Subcutaneous adipose tissue (tissue), 4 donors: ENCODE measurements around the gene SLC22A17. TPM values are rescaled to one million over a fixed set of nuclear protein-coding genes. Genes with fewer than 3 reads are reported as not detected.

Experiments used
- total RNA-seq, 4 donors: library from RNA; depleted of rRNA; stranded (reverse); fragments of >200 nt; gene quantifications; one replicate each; pipeline ENCODE4 v1.1.0, GENCODE V29; 2016
- TF ChIP-seq, protein P1 (sequence below): fragments of 450-650 bp; IDR thresholded peaks from one replicate; pipeline ENCODE4 v1.5.1; 2016; ENCODE audit warnings: low read depth, mild to moderate bottlenecking, control low read depth, antibody characterized with exemption, moderate library complexity

SLC22A17 gene
- total RNA-seq, 4 donors from 2014 or later: 1.8 to 5.5 (median 4.2) TPM

DNA sequence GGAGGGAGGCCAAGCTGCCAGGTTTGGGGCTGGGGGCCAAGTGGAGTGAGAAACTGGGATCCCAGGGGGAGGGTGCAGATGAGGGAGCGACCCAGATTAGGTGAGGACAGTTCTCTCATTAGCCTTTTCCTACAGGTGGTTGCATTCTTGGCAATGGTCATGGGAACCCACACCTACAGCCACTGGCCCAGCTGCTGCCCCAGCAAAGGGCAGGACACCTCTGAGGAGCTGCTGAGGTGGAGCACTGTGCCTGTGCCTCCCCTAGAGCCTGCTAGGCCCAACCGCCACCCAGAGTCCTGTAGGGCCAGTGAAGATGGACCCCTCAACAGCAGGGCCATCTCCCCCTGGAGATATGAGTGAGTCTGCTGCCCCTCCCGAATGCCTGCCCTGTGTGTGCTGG, 20.4 kb upstream of the SLC22A17 start:
- TF ChIP-seq, protein P1, sequence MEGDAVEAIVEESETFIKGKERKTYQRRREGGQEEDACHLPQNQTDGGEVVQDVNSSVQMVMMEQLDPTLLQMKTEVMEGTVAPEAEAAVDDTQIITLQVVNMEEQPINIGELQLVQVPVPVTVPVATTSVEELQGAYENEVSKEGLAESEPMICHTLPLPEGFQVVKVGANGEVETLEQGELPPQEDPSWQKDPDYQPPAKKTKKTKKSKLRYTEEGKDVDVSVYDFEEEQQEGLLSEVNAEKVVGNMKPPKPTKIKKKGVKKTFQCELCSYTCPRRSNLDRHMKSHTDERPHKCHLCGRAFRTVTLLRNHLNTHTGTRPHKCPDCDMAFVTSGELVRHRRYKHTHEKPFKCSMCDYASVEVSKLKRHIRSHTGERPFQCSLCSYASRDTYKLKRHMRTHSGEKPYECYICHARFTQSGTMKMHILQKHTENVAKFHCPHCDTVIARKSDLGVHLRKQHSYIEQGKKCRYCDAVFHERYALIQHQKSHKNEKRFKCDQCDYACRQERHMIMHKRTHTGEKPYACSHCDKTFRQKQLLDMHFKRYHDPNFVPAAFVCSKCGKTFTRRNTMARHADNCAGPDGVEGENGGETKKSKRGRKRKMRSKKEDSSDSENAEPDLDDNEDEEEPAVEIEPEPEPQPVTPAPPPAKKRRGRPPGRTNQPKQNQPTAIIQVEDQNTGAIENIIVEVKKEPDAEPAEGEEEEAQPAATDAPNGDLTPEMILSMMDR: no peak

DNA sequence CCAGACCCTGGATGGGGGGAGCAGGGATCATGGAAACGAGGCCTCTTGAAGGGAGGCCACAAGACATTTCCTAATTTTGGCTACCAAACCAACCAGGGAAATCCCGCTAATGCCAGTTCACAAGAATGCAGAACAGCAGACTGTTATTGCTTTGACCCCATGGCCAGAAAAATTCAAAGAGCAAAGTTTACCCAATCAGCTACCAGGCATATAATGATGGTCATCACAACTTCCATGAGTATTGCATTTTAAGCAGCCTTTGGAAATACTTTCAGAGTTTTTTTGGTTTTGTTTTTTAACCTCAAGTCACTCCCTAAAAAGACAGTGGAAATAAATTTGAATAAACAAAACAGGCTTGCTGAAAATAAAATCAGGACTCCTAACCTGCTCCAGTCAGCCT, 19.8 kb upstream of the SLC22A17 start, which contains the start of gene IL25:
Gene IL25 (plus strand): TSS at position 301 of the 400 bp plus-strand sequence.
- TF ChIP-seq, protein P1: no peak

DNA sequence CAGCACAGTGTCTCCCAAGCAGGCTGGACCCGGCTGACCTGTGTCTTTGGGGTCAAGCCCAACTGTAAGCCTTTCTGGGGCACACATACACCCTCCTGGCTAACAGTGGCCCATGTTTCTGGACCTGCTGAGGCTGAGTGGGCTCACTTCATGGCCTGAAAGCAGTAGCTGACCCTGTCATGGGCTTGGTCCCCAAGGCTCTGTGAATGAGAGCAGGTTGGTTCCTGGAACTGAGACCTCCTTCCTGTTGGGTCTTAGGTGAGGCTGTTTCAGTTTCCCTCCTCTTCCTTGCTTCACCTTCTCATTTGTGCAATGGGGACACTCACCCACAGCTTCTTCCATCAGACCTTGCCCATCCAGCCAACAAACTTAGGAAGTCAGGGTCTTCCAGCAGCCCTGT, 19.2 kb upstream of the SLC22A17 start:
- TF ChIP-seq, protein P1: no peak

DNA sequence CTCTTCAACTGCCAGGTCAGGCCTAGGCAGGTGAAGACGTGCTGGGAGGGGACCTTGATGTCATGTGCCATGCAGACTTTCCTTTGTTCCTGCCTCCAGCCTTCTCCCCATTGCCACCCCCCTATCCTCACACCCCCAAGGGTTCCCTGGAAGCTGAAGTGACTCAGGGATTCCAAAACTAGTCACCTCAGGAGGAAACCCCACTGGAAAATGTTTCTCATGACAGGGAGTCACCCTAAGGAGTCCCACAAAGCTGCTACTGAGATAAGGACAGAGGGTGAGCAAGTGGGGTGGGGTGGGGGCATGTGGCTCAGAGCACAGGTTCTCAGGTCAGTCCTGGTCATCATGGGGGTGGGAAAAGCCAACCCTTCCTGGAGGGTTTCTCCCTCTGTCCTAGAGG, 17.5 kb upstream of the SLC22A17 start:
- TF ChIP-seq, protein P1: no peak

DNA sequence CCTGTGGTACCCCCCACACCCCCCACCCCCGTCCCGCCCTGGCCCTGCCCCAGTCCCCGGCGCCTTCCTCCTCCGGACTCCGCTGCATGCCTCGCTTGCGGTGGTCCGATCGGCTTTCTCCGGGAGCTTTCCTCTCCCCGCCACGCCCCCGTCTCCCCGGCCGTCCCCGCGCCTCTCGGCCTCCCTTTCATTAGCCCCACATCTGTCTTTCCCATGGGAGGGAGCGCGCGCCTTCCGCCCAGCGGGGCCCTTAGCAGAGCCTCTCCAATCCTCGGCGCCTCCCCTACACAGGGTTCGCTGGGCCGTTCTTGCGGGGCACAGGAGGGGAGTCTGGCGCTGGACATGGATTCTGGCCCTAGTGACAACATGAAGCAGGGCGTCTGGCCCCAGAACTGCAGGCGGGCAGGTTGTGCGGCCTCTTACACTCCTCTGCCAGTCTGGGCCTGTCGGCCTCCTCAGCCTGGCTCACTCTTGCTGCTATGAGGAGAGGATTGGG, 13.8 kb upstream of the SLC22A17 start:
- TF ChIP-seq, protein P1: no peak

DNA sequence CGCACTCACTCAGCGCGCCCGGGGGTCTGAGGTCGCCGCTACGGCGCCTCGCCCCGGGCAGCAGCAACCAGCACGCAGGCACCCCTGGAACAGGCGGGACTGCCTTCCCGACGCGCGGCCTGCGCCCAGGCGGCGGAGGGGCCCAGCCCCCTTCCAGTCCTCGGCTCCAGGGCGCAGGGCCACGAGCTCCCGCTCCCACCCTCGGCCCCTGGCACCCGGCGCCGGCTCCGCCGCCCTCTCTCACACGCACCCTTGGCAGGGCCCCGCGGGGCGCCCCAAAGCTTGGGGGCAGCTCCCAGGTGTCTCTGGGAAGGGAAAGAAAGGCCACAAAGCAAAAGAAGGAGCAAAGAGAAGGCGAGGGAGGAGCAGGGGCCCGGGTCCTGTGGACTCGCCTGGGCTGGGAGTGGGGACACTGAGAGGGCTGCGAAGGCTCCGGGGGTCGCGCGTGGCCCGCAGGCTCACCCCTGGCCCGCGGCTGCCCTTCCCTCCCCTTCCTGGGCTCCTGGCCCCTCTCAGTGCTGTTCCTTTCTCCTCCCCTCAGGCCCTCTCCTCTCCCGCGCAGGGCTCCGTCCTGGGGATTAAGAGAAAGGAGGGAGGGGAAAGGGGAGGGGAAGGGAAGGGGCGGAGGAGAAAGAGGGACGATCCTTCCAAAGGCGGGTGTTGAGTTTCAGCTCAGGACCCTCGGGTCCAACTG, 13.2 kb upstream of the SLC22A17 start:
- TF ChIP-seq, protein P1: no peak

DNA sequence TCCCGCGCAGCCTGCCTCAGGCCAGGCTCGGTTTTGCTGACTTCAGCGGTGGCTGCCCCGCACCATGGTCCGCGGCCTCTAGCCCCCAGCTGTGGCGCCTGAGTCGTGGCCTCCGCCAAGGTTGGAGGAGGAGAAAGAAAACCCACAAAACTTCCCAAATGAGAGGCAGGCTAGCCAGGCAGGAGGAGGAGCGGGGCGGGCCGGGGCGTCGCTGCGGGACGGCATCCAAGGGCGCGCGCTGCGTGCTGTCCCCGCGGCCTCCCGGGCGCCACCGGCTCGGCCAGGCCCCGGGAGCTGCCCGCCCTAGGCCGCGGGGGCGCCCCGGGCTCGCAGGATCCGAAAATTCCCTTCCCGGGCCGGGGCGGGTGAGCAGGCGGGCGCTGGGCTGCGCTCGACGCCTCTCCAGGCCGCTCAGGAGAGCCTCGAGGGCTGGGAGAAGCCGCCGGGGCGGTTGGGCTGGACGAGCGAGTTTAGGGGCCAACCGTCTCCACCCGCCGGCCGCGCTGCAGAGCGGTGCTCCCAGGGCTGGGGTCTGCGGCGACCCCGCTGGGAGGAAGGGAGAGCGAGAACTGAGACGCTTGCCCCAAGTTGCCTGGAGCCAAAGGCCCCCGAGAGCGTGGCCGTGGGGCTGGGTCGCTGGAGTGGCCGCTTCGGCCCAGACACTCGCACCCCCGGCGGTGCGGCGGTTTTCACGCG, 12.5 kb upstream of the SLC22A17 start, which contains the start of gene EFS:
Gene EFS (minus strand): TSS at position 137 of the 696 bp plus-strand sequence. CDS start 147 bp downstream, outside the sequence.
- TF ChIP-seq, protein P1: no peak
